DMS 273 treated with DMSO at 0.1 percent for 48 hours (cell line): ENCODE data around the gene NR4A2.

ENCODE experiments used
- DNase-seq: peaks from one replicate; lab custom pipeline; 2025; lab: John Stamatoyannopoulos, UW

NR4A2 gene

GRCh38 chr2:156340377-156340776 is 7.9 kb upstream of the NR4A2 start:
- DNase-seq: no peak

- DNase-seq: no peak
Observed at GRCh38 chr2:156339865-156340264, 7.3 kb upstream of the NR4A2 start.

GRCh38 chr2:156339110-156339847 is 6.8 kb upstream of the NR4A2 start:
- no peak for DNase-seq

- no peak for DNase-seq
Observed at GRCh38 chr2:156338578-156338977, 6.1 kb upstream of the NR4A2 start.

- peak; percentile 65 for DNase-seq
Observed at GRCh38 chr2:156334496-156335478, 2.3 kb upstream of the NR4A2 start.

GRCh38 chr2:156333951-156334495 is 1.5 kb upstream of the NR4A2 start:
- DNase-seq: no peak

- DNase-seq: no peak
Observed at GRCh38 chr2:156333274-156333950, 891 bp upstream of the NR4A2 start.

- DNase-seq: peak; percentile 37
Observed at GRCh38 chr2:156332284-156332533, 312 bp downstream of the NR4A2 start.

GRCh38 chr2:156331572-156332283 is 793 bp downstream of the NR4A2 start:
- DNase-seq: peak; percentile 23

- DNase-seq: no peak
Observed at GRCh38 chr2:156329927-156330726, 2.4 kb downstream of the NR4A2 start.

GRCh38 chr2:156329031-156329926 is 3.2 kb downstream of the NR4A2 start:
- no peak for DNase-seq

GRCh38 chr2:156327835-156328695 is 4.5 kb downstream of the NR4A2 start:
- no peak for DNase-seq

GRCh38 chr2:156326526-156327095 is 5.9 kb downstream of the NR4A2 start:
- no peak for DNase-seq

GRCh38 chr2:156325688-156326525 is 6.6 kb downstream of the NR4A2 start:
- DNase-seq: no peak

GRCh38 chr2:156323754-156324153 is 8.8 kb downstream of the NR4A2 start:
- DNase-seq: no peak

GRCh38 chr2:156322686-156323231 is 9.8 kb downstream of the NR4A2 start:
- DNase-seq: no peak

GRCh38 chr2:156322051-156322685 is 10.4 kb downstream of the NR4A2 start:
- DNase-seq: no peak
